ENCODE measurements around the gene CBX8.

Gene CBX8

DNA sequence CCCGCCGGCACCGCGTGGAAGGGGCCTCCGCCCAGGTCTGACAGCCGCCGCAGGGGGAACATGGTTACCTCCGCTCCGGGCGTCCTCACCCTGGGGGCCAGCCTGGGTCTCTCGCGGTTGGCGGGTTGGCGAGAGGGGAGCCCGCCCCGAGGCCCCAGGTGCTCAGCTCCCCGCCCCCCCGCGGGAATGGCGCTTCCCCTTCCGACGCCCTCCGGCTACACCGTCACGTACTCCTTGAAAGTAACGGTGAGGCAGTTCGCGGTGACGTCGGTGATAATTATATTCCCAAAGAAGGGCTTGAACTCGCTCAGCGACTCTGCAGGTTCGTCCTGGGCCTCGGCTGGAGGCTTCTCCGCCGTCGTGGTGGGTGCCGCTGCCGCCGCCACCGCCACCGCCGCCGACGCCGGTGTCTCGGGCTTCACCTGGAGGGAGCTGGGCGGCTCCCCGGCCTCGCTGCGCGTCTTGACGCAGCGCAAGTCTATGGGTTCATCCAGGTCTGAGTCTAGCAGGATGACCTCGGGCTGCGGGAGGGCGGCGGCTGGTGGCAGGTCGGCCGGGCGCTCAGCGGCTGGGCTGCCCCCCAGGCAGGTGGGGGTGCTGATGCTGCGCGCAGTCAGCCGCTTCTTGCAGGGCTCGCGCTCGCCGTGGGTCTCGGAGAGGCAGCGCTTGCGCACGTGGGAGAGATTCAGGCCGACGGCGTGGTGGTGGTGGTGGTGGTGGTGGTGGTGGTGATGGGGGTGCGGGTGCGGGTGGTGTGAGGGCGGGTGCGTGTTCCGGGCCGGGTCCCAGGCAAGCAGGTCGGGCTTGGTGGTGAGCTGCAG is 37.1 kb upstream of the CBX8 start:
- TF ChIP-seq, protein P1, sequence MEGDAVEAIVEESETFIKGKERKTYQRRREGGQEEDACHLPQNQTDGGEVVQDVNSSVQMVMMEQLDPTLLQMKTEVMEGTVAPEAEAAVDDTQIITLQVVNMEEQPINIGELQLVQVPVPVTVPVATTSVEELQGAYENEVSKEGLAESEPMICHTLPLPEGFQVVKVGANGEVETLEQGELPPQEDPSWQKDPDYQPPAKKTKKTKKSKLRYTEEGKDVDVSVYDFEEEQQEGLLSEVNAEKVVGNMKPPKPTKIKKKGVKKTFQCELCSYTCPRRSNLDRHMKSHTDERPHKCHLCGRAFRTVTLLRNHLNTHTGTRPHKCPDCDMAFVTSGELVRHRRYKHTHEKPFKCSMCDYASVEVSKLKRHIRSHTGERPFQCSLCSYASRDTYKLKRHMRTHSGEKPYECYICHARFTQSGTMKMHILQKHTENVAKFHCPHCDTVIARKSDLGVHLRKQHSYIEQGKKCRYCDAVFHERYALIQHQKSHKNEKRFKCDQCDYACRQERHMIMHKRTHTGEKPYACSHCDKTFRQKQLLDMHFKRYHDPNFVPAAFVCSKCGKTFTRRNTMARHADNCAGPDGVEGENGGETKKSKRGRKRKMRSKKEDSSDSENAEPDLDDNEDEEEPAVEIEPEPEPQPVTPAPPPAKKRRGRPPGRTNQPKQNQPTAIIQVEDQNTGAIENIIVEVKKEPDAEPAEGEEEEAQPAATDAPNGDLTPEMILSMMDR (IDR thresholded peaks at IDR 0.05; ENCODE audit: borderline replicate concordance, insufficient read depth, low read depth, low read length) = no peak

GRCh38 chr17:79833110-79833450 is 36.2 kb upstream of the CBX8 start:
- no peak overlapping the region for H3K4me3 ChIP-seq (ENCODE audit: low read depth, low read length)
- TF ChIP-seq, protein P1 (IDR thresholded peaks at IDR 0.05; ENCODE audit: borderline replicate concordance, insufficient read depth, low read depth, low read length) = no peak

More for the DNA sequence above, 37.1 kb upstream of the CBX8 start:
- no peak overlapping the region for H3K4me3 ChIP-seq (ENCODE audit: low read depth, low read length)

DNA sequence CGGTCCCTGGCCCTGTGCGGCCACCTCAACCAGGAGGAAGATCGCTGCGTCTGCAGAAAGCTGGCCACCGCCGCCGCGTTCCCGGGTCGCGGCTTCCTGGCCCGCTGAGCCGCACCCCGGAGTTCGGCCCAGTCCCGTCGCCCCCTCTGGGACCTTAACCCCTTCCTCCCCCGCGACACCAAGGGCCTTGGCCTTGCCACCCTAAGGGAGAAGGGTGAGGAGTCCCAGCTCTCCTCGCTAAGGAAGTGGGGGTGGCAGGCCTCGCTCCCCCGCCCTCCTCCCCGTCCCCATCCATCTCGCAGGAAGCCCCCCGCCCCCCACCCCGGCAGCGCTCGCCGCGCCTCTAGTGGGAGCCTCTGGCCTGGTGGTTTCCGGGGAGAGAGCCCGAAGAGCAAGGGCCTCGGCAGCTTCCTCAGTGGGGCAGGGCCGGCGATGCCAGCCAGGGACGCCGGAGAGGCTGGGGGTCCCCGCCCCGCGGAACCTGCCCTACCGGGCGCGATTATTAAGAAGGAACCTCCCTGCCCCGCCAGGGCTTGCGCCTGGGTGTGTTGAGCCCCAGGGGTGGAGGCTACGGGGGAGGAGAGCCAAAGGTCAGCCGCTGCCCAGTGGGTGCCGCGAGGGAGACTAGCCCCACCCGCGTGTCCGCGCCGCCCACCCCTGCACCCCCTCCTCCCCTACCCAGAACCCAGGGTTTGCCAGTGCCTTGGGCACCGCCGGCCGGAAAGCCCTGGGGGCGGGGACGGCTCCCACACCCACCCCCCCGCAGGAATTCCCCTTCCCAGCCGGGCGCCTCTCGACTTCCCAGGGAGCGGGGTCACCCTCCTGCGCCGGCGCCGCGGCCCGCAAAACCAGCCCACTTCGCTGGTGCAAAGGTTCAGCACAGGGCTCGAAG is 35.6 kb upstream of the CBX8 start:
- TF ChIP-seq, protein P1 (IDR thresholded peaks at IDR 0.05; ENCODE audit: borderline replicate concordance, insufficient read depth, low read depth, low read length) = no peak
- no peak overlapping the region for H3K4me3 ChIP-seq (ENCODE audit: low read depth, low read length)

DNA sequence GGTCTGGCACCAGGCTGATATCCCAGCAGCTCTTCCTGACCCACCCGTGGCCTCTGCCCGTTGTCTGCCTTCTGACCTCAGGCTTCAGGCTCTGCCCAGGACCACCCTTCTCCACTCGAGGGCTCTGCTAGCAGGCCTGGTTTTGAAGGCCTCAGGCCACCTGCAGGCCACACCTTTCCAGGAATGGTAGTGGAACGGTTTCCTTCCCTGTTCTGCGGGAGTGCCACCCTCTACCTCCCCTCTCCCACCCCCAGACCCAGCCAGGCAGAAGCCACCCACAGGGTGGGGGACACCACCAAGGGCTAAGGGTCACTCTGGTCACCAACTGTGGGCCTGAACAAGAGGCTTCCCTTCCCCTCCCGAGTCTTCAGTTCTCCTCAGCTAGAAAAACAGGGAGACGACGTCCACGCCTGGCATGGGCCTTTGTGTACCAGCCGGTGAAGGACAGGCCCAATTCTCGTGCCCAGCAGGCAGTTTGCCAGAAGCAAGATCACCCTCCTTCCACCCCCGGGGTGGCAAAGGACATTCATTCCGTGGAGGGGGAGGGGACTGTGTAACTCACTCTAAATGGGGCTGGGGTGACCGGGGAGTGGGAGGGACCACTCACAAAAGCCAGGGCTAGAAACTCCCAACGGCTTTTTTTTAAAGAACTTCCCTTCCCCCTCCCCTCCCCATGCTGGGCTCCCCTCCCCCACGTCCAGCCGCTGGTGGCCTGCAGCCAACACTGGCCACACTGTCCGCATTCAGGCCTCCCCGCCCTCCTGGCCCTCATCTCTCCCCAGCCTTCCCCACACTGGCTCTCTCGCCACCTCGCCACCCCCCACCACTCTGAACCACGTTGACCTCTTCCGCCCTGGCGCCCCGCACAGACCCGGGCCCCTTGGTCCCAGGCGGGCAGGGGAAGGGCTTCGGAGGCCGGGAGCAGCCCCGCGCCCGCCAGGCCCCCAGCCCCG is 34.7 kb upstream of the CBX8 start:
- TF ChIP-seq, protein P1 (IDR thresholded peaks at IDR 0.05; ENCODE audit: borderline replicate concordance, insufficient read depth, low read depth, low read length) = no peak
- no peak overlapping the region for H3K4me3 ChIP-seq (ENCODE audit: low read depth, low read length)

DNA sequence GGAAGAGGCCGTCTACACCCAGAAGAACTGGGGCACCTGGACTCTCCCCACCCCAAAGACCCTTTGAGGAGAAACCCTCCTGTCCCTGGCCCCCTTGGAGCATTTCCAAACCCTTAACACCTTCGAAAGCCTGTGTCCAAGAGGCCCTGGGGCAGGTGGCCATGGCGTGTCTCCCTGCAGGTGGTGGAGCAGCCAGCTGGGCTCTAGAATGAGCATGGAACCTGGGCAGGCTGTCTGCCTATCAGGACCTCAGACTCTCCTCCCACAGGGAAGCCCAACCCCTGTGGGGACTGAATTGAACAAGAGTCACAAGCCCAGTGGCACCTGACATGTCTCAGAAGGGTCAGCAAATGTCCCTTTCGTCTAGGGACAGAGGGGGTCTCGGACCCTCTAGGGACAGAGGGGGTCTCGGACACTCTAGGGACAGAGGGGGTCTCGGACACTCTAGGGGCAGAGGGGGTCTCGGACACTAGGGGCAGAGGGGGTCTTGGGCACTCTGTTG is 33.9 kb upstream of the CBX8 start:
- TF ChIP-seq, protein P1 (IDR thresholded peaks at IDR 0.05; ENCODE audit: borderline replicate concordance, insufficient read depth, low read depth, low read length) = no peak
- no peak overlapping the region for H3K4me3 ChIP-seq (ENCODE audit: low read depth, low read length)

- TF ChIP-seq, protein P1 (IDR thresholded peaks at IDR 0.05; ENCODE audit: borderline replicate concordance, insufficient read depth, low read depth, low read length) = no peak
- no peak overlapping the region for H3K4me3 ChIP-seq (ENCODE audit: low read depth, low read length)
These were observed 33.4 kb upstream of the CBX8 start for GRCh38 chr17:79830303-79830702.
